A673 (cell line): ENCODE results near the gene PLLP.

ENCODE experiments used
- EZH2 ChIP-seq: fragments of 200-600 bp; sonication (generic); IDR thresholded peaks from 2 replicates; pipeline ENCODE4 v1.6.1; 2017; ENCODE audit warnings: borderline replicate concordance, low read depth, mild to moderate bottlenecking, mixed read lengths, antibody characterized with exemption, low read length; ENCODE audit not compliant: poor library complexity, severe bottlenecking
- TF ChIP-seq, protein P1 (sequence below): fragments of 300-800, 200-600 bp; sonication (generic); conservative IDR thresholded peaks from 2 replicates; pipeline ENCODE4 v1.5.1; 2017; ENCODE audit warnings: low read depth, mild to moderate bottlenecking, antibody characterized with exemption, low read length, moderate library complexity, mixed read lengths

DNA sequence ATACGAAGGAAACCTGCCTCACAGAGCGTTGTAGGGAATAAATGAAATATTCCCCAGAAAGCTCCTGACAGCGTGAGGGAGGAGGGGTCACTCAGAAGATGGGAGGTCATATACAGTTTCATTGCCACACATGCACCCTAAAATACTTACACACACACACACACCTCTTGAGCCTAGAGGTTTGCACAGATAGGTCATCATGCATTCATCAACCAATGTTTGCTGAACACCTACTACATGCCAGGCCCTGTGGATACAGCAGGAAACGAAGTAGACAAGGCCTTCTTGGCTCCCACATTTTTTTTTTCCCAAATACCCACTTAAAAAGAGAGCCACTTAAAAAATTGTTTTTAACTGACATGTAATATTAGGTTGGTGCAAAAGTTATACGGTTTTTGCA, 907 bp upstream of the PLLP start:
- TF ChIP-seq, protein P1, sequence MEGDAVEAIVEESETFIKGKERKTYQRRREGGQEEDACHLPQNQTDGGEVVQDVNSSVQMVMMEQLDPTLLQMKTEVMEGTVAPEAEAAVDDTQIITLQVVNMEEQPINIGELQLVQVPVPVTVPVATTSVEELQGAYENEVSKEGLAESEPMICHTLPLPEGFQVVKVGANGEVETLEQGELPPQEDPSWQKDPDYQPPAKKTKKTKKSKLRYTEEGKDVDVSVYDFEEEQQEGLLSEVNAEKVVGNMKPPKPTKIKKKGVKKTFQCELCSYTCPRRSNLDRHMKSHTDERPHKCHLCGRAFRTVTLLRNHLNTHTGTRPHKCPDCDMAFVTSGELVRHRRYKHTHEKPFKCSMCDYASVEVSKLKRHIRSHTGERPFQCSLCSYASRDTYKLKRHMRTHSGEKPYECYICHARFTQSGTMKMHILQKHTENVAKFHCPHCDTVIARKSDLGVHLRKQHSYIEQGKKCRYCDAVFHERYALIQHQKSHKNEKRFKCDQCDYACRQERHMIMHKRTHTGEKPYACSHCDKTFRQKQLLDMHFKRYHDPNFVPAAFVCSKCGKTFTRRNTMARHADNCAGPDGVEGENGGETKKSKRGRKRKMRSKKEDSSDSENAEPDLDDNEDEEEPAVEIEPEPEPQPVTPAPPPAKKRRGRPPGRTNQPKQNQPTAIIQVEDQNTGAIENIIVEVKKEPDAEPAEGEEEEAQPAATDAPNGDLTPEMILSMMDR = no peak
- TF ChIP-seq EZH2 = no peak
